ENCODE measurements around the gene MT3. TPM values are rescaled to one million over a fixed set of nuclear protein-coding genes. Genes with fewer than 3 reads are reported as not detected.

Gene MT3
- total and polyA plus RNA-seq, 2 of the 8 experiments (the other 6 are each of a cell fraction or from before 2014, with no cell fraction given), result 0.17 TPM; not detected in 1

GRCh38 chr16:56589141-56590039, at the start of gene MT3 (continued):
- TF ChIP-seq RAD21 (IDR thresholded peaks at IDR 0.05 in 1 of 2, conservative IDR thresholded peaks at IDR 0.05 in 1 of 2; ENCODE audit: low read depth in 2 of 2, low read length in 2 of 2), result no peak
- TF ChIP-seq TCF12 (IDR thresholded peaks at IDR 0.05; ENCODE audit: low read depth, low read length), result no peak
- TF ChIP-seq JUN (IDR thresholded peaks at IDR 0.05; ENCODE audit: low read depth, low read length), result no peak
- no peak for TF ChIP-seq JUND (IDR thresholded peaks at IDR 0.05; ENCODE audit: low read length)
- peak; percentile 87 for TF ChIP-seq KDM4A (IDR thresholded peaks at IDR 0.05; ENCODE audit: low read depth, low read length, severe bottlenecking)
- TF ChIP-seq KDM5A (IDR thresholded peaks at IDR 0.05; ENCODE audit: low read length), result no peak
- peak; percentile 53; the same call in 1 of the 2 replicates for TF ChIP-seq TBP (IDR thresholded peaks at IDR 0.05; ENCODE audit: low read depth, low read length)
- no peak for TF ChIP-seq SP1 (IDR thresholded peaks at IDR 0.05; ENCODE audit: low read depth, low read length)
- TF ChIP-seq FOSL1 (IDR thresholded peaks at IDR 0.05; ENCODE audit: insufficient read depth, low read depth, low read length), result no peak
- TF ChIP-seq SAP30 (IDR thresholded peaks at IDR 0.05; ENCODE audit: insufficient read depth, insufficient replicate concordance, low read length), result no peak
- no peak for TF ChIP-seq SP4 (IDR thresholded peaks at IDR 0.05; ENCODE audit: low read length)
- peak; percentile 64 for TF ChIP-seq E2F6 (IDR thresholded peaks at IDR 0.05)
- no peak for TF ChIP-seq TAF1 (IDR thresholded peaks at IDR 0.05; ENCODE audit: low read depth, low read length)
- TF ChIP-seq ASH2L (IDR thresholded peaks at IDR 0.05; ENCODE audit: low read length), result peak; percentile 71
- TF ChIP-seq PHF8 (conservative IDR thresholded peaks at IDR 0.05; ENCODE audit: low read depth, low read length), result no peak

Measured in H1 (cell line).